Measurements from ENCODE around the gene ACMSD. TPM values are rescaled to one million over a fixed set of nuclear protein-coding genes. Genes with fewer than 3 reads are reported as not detected.

ACMSD gene
- total and polyA plus RNA-seq, 10 of the 15 experiments (the other 5 are each of a cell fraction or from before 2014, with no cell fraction given), result 0.08 TPM; not detected in 9

- H3K36me3 ChIP-seq (ENCODE audit: control insufficient read depth in 2 of 2, insufficient read depth in 2 of 2, low read length in 1 of 2), result peaks cover 2 to 17% of the 10 kb centered on the region in 2 experiments; a peak in 3 of 4 replicates
- BruUV-seq (replicated peaks), result no TSS peak
- ChIA-PET CTCF (interaction anchor here (1.4 kb wide), 1 partner anchor 473 kb away, joined by 3 read pairs; no protein-coding TSS in a partner anchor), RAD21 (ENCODE audit: unreplicated experiment) (no interaction called here), POLR2A (no interaction called here), SMC1A (ENCODE audit: uncharacterized antibody, unreplicated experiment) (no interaction called here)
- TF ChIP-seq CREB1 (IDR thresholded peaks at IDR 0.05; ENCODE audit: low read depth) (no peak), RCOR1 (conservative IDR thresholded peaks at IDR 0.05; ENCODE audit: low read depth, low read length) (no peak), MTA3 (IDR thresholded peaks at IDR 0.05; ENCODE audit: borderline replicate concordance, low read length) (no peak)
- in situ Hi-C loops (cut with MboI) (no loop called here), intact Hi-C loops (cut with micrococcal nuclease; ENCODE audit: unreplicated experiment) (no loop called here)
- H3K9me3 ChIP-seq (replicated peaks; ENCODE audit: control insufficient read depth, insufficient read depth, low read length), result no peaks in the 10 kb centered on the region; the same call in 2 of the 3 replicates
- peak overlapping the region; percentile 11; the same call in 1 of the 2 replicates for H3K4me3 ChIP-seq
- peak overlapping the region; percentile 49 for H3K4me2 ChIP-seq (ENCODE audit: control insufficient read depth, insufficient read depth)
- ATAC-seq (peak; percentile 37; the same call in 2 of the 3 replicates), DNase-seq (ENCODE audit: low read depth, low spot score) (no peak), FAIRE-seq (no peak)
- H3K79me2 ChIP-seq (ENCODE audit: control insufficient read depth, insufficient read depth, low read length), result peaks cover 96% of the 10 kb centered on the region
- 0 out of 2 replicates have a peak, but pooled peaks cover 8% of the 10 kb centered on the region for H4K20me1 ChIP-seq (ENCODE audit: control insufficient read depth, insufficient read depth)
- no peak overlapping the region for H3K9ac ChIP-seq (ENCODE audit: control insufficient read depth, insufficient read depth, low read length)
- no peaks in the 10 kb centered on the region for H3K27me3 ChIP-seq (replicated peaks in 1 of 2; ENCODE audit: control insufficient read depth in 2 of 2, insufficient read depth in 2 of 2, low read length in 1 of 2)
- H3K27ac ChIP-seq (ENCODE audit: control insufficient read depth, insufficient read depth), result no peak overlapping the region
- WGBS (ENCODE audit: insufficient coverage, insufficient replicate concordance, low lambda C conversion rate, missing lambda C conversion rate), result 100% methylated on average over 1 of the region's 1 CpG
- no peaks in the 10 kb centered on the region for H3K4me1 ChIP-seq (ENCODE audit: control insufficient read depth, insufficient read depth, low read length)
- H2AFZ ChIP-seq (ENCODE audit: control insufficient read depth, low read depth, low read length), result no peak overlapping the region
Observed at GRCh38 chr2:134924912-134925311, 86.5 kb downstream of the ACMSD start.

GRCh38 chr2:134926231-134926931 is 88.0 kb downstream of the ACMSD start:
- RAD21 ChIA-PET (ENCODE audit: unreplicated experiment), result interaction anchor here (0.7 kb wide), 1 partner anchor 63 kb away, joined by 3 read pairs; no protein-coding TSS in a partner anchor
- no peak overlapping the region for H3K9ac ChIP-seq (ENCODE audit: control insufficient read depth, insufficient read depth, low read length)
- BruUV-seq (replicated peaks), result no TSS peak
- WGBS (ENCODE audit: insufficient coverage, insufficient replicate concordance, low lambda C conversion rate, missing lambda C conversion rate), result 98% methylated on average over 3 of the region's 3 CpGs
- H4K20me1 ChIP-seq (ENCODE audit: control insufficient read depth, insufficient read depth), result 0 out of 2 replicates have a peak, but pooled peaks cover 8% of the 10 kb centered on the region
- ATAC-seq (peak; percentile 15; the same call in 2 of the 3 replicates), DNase-seq (ENCODE audit: low read depth, low spot score) (no peak), FAIRE-seq (no peak)
- H3K27ac ChIP-seq (ENCODE audit: control insufficient read depth, insufficient read depth), result no peak overlapping the region
- H3K4me1 ChIP-seq (ENCODE audit: control insufficient read depth, insufficient read depth, low read length), result no peaks in the 10 kb centered on the region
- peaks cover 2 to 24% of the 10 kb centered on the region in 2 experiments; a peak in 3 of 4 replicates for H3K36me3 ChIP-seq (ENCODE audit: control insufficient read depth in 2 of 2, insufficient read depth in 2 of 2, low read length in 1 of 2)
- POLR2A ChIA-PET, result interaction anchor here (0.7 to 1.7 kb wide), 3 partner anchors 8 to 210 kb away, joined by 3 to 4 read pairs (median 4); partner anchors contain the start of gene CCNT2
- peak overlapping the region; percentile 66; the same call in 1 of the 2 replicates for H3K4me2 ChIP-seq (ENCODE audit: control insufficient read depth, insufficient read depth)
- in situ Hi-C loops (cut with MboI), result no loop called here
- CTCF ChIA-PET, result interaction anchor here (1.5 to 2.6 kb wide), 4 partner anchors 10 to 63 kb away, joined by 3 to 6 read pairs (median 4); no protein-coding TSS in a partner anchor
- TF ChIP-seq ZSCAN29 (IDR thresholded peaks at IDR 0.05), result no peak
- H3K9me3 ChIP-seq (replicated peaks; ENCODE audit: control insufficient read depth, insufficient read depth, low read length), result no peaks in the 10 kb centered on the region; the same call in 2 of the 3 replicates
- H3K27me3 ChIP-seq (replicated peaks in 1 of 2; ENCODE audit: control insufficient read depth in 2 of 2, insufficient read depth in 2 of 2, low read length in 1 of 2), result no peaks in the 10 kb centered on the region
- SMC1A ChIA-PET (ENCODE audit: uncharacterized antibody, unreplicated experiment), result interaction anchor here (0.7 to 1.3 kb wide), 4 partner anchors 9 to 35 kb away, joined by 3 to 5 read pairs (median 4); no protein-coding TSS in a partner anchor
- intact Hi-C loops (cut with micrococcal nuclease; ENCODE audit: unreplicated experiment), result no loop called here
- no peak overlapping the region for H2AFZ ChIP-seq (ENCODE audit: control insufficient read depth, low read depth, low read length)
- H3K79me2 ChIP-seq (ENCODE audit: control insufficient read depth, insufficient read depth, low read length), result peaks cover 95% of the 10 kb centered on the region
- H3K4me3 ChIP-seq, result no peak overlapping the region

Data from GM12878 (cell line).